Eye (tissue), 1 donor: ENCODE results near the gene GMCL2.
"Not testable (repeated sequence)": the region's sequence is repeated elsewhere in the genome, so short reads cannot be mapped to it uniquely, and the experiment has no call there.

Experiments
- DNase-seq: peaks from one replicate; pipeline ENCODE4 v3.0.0-alpha.2; 2015

The GMCL2 gene

GRCh38 chr5:178187014-178187413, at the start of gene GMCL2:
TSS of gene GMCL2 (minus strand) at chr5:178187371. CDS start at chr5:178187299, 72 bp downstream.
- no peak for DNase-seq

- DNase-seq, result no peak
Observed at GRCh38 chr5:178236679-178237078, 49.5 kb upstream of the GMCL2 start.

DNA sequence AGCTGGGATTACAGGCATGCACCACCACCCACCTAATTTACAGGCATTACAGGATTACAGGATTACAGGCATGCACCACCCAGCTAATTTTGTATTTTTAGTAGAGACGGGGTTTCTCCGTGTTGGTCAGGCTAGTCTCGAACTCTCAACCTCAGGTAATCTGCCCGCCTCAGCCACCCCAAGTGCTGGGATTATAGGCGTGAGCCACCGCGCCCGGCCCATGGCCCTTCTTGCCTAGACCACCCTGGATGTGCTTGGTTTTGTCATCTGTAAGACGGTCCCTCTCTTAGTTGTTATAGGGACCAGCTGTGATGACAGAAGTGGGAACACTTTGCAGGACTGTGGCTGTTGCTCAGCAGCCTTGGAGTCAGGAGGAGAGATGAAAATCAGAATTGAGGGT, 49.0 kb upstream of the GMCL2 start:
- no peak for DNase-seq

DNA sequence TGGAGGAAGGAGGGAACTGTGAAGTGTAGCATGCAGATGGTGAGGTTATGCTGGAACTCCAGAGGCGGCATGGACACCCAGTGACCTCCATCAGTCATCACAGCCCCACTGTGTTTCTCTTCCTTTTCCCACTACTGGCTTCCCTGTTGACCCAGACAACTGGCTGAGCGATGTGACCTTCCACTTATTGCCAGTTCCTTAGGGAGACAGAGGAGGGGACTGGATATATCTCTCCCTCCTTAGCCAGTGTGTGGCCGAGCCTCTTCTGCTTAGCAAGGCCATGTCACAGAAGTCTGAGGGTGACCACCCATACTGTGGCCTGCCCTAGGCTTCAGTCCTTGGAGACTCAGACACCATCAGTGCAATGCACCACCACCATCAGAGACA, 48.4 kb upstream of the GMCL2 start:
- DNase-seq, result no peak

DNA sequence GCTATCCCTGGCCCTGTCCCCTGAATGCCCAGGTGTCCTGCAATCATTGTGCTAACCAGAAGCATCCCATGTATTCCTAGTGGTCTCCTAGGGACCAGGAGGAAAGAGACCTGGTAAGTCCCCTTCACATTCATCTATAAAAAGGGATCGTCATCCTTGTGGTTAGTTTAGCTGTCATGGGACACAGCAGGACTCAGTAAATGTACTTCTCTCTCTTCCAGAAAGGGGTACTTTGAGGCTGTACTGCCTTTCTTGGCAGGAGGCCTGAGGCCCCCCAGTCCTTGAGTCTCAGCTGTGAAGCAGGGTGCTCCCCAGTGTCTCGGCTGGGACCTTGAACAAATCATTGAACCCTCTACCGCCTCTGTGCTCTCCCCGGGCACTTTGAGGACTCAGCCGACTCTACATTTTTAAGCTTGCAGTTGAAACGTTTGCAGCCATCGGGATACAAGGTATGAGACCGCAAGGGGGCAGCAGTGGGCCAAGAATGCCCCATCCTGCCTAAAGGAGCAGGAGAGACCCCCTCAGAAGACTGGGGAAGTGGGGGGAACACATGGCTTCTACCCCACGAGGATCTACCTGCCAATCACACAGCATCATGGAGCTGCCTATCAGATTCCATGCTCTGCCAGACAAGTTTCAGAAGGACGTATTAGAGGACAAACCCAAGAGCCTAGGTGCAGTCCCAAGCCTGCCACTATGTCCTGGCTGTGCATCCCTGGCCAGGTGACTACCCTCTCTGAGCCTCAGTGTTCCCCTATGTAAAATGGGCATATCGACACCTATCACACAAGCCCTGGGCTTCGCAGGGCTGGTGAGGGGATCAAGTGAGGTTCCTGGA, 47.8 kb upstream of the GMCL2 start:
- peak; percentile 92 for DNase-seq

DNA sequence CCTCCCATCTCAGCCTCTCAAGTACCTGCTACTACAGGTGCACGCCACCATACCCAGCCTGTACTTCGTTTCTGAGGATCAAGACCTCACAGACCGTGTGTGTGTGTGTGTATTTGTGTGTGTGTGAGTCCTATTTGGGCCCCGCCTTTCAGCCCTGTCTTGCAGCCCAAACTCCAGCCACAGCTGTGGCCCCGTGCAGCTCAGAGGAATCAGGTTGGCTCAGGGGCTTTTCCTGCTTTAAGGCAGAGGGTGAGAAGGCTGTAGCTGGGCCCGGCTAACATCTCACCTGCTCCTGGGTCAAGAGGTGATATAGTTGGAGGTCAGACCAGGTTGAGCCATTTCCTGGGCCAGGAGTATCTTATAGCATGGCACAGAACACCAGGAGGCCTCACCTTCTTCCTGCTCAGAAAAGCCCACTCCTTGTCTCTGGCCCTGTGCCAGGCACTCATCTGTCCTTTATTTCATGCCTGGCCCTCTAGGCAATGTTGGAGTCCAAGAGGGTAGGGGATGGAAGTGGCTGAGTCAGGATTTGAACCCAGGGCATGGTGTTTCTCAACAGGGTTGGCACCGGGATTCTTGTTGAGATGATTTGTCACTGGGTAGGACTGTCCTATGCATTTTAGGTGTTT, 47.1 kb upstream of the GMCL2 start:
- no peak for DNase-seq

DNA sequence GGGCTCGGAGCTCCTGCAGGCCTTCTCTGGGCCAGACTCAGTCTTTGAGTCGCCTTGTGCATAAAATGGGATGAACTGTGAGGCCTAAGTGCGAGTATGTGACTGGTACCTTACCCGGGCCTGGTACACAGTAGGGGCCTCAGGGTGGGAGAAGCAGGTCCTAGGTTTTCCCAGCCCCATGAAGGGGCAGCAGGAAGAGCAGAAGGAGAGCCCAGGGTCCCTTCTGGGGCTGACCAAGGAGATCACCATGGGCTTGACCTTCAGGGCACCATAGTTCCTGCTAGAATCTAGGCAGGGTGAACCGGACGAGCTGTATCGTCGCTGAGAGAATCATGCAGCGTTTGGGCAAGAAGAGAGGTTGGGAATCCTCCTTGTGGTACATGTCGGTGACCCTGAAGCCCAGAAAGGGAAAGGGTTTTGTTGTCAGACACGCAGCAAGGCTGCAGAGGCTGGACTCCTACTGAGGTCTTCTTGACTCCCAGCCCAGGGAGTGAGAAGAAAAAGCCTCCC, 45.8 kb upstream of the GMCL2 start:
- peak; percentile 23 for DNase-seq

GRCh38 chr5:178232124-178232919, 45.2 kb upstream of the GMCL2 start, which contains the start of gene PHYKPL:
TSS of gene PHYKPL (minus strand) at chr5:178232802. CDS start at chr5:178232550, 252 bp downstream.
- peak; percentile 87 for DNase-seq

- DNase-seq, result no peak
Observed at GRCh38 chr5:178231539-178232123, 44.5 kb upstream of the GMCL2 start.

DNA sequence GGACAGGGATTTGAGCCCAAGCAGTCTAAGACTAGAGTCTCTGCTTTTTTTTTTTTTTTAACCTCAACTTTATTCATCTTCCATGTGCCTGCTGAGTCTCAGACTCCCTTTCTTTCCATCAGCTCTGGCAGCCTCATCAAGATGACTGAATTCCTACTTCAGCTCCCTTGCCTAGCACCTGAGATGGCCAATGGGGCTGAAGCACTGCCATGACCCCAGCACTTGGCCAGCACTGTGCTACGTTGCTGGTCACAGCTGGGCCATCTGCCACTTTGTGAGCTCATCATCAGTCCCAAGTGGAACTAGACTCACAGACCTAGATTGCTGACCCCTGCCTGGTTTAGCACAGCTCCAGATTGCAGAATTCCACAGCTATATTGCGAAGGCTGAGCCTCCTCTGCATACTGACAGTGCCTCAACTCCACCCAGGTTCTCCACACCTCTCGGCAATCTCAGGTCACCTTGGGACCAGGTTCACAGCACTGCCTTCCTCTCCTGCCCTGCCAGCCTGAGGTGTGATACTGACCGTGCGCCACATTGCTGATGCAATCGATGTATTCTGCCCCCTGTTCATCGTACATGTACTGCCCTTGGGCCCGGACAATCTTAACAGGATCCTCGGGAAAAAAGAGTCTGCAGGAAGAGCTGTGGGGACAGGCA, 43.8 kb upstream of the GMCL2 start:
- DNase-seq, result no peak

DNA sequence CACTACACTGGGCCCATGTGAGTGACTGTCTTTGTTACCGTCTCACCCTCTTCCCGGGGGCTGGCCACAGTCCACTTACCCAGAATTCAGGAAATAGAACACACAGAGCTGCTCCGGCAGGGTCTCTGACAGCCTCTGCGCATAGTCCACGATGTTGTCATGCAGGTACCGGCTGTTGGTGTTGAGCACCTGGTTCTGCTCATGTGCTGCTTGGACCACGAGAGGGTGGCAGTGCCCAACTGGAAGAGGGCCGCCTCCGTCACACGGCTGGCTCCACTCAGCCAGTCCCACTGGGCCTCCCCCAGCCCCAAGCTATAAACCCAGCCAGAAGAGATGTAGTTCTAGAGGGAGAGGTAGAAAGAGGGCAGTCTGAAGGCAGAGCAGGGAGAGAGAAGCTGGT, 42.7 kb upstream of the GMCL2 start:
- DNase-seq, result no peak

DNA sequence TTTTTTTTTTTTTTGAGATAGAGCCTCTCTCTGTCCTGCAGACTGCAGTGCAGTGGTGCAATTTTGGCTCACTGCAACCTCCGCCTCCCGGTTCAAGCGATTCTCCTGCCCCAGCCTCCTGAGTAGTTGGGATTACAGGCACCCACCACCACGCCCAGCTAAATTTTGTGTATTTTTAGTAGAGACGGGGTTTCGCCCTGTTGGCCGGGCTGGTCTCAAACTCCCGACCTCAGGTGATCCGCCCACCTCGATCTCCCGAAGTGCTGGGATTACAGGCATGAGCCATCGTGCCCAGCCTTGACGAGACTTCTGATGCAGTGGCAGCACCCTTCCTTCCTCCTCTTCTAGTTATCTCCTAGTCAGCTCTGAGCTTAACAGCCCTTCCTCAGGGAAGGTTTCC, 41.9 kb upstream of the GMCL2 start:
- not testable (repeated sequence) for DNase-seq

DNA sequence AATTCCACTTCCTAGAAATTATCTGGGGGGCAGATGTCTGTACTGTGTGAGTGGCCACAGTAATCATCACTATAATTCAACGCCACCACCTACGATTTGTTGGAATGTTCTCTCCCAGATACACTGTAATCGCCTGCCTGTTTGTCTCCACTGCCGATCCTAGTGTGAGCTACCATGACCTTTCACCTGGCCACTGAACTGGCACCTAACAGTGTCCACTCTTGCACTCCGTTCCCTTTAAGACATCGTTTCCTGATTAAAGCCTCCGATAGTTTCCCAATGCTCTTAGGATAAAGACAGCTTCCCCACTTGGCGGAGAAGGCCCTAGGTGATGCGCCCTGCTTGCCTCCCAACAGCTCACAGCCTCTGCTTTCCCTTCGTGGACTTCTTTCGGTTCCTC, 41.4 kb upstream of the GMCL2 start:
- DNase-seq, result no peak

DNA sequence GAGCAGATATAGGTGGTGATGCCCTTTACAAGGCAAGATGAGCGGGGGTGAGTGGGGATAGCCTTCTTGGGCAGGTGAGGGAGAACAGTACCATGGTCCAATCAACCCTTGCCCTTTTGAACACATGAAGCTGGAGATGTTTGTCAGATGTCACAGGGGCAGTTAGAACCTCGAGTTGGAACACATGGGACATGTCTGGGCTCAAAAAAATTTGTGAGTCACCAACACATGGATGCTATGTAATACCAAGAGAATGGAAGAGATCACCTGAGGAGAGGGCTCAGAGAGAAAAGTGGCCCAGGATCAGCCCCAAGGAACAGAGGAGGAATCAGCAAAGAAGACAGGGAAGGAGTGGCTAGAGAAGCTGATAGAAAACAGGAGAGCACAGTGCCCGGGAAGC, 40.8 kb upstream of the GMCL2 start:
- no peak for DNase-seq

DNA sequence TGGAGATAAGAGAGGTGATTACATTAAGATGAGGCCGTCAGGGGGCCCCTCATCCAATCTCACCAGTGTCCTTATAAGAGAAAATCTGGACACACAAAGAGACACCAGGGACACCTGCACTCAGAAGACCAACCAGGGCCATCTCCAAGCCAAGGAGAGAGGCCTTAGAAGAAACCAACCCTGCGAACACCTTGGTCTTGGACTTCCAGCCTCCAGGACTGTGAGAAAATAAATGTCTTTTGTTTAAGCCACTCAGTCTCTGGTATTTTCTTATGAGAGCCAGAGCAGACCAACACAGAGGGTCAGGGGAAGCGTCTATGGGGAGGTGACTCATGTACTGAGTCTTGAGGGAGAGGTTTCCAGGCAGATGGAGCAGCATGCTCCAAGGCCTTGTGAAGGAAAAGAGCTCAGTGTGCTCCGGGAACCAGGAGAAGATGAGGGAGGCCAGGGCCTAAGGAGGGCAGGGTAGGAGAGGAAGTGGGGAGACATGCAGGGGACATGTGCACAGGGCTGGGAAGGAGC, 40.0 kb upstream of the GMCL2 start:
- DNase-seq, result no peak

- DNase-seq, result no peak
Observed at GRCh38 chr5:178225174-178225573, 38.0 kb upstream of the GMCL2 start.

DNA sequence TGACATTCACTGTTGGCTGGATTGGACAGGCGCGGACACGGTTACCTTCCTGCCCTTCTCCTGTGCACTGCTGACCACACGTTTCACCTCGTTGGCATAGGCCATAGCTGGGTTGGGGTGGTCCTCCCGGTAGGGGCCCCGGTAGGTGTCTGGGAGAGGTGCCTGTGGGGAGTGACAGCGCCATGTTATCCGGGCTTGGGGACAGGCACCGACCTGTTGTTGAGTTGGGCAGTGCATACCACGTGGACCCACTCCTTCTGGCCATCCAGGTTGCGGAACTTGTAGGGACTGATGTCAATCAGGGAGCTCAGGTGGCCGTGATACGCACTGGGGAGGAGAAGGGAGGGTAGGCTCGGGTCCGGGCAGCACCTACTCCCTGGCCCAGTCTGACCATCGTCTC, 37.2 kb upstream of the GMCL2 start:
- no peak for DNase-seq

GRCh38 chr5:178223828-178224335, 36.7 kb upstream of the GMCL2 start:
- peak; percentile 67 for DNase-seq

DNA sequence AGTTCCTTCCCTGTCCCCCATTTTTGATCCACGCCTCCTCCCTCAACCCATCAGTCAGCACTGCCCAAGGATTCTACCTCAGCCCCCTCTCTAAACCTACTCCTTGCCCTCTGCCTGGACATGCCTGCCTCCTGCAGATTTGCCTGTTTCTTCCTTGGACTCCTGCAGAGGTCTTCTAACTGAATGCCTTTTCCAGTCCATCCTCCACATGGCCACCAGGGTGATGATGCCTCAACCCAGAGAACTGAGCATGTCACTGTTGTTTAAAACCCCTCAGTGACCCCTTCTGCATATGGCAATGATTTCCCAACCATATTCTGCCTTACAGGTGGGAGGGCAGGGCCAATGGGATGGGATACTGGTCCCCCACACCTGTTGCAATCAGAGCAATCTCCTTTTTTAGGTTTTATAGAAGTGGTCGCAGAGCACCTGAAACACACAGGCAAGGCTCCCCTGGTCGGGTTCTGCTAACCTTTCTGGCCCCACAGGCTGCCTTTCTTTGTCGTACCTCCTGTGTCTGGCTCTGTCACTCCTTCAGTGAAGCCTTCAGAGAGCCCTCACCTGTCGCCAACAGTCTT, 36.1 kb upstream of the GMCL2 start:
- no peak for DNase-seq

GRCh38 chr5:178222292-178222691, 35.1 kb upstream of the GMCL2 start:
- DNase-seq, result no peak

DNA sequence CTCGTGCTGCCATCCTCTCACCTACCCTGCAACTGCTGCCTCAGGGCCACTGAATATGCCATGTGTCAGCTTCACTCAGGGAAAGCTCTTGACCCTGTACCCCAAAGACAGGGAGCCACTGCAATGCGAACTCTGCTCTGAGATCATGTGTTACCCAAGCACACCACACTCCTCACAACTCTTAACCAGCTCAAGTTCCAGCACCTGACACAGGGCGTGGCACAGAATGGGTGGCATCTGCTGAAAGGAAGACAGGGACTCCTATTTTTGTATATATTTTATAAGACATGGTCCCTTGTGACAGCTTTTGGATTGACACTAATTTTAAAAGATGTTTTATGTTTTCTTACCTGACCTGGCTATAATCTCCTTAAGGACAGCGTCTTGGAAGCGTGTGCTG, 34.7 kb upstream of the GMCL2 start:
- DNase-seq, result no peak

GRCh38 chr5:178221282-178221681, 34.1 kb upstream of the GMCL2 start:
- DNase-seq, result no peak
